GM18511 (cell line): ENCODE data around the gene ARID3C.

Experiments
- ATAC-seq: cut with Tn5 transposase; IDR thresholded peaks from one replicate; pipeline ENCODE4 v1.9.1; 2021; ENCODE audit warnings: mild to moderate bottlenecking, moderate library complexity; ENCODE audit not compliant: unreplicated experiment

ARID3C gene

GRCh38 chr9:34579104-34579807 is 49.6 kb downstream of the ARID3C start:
- ATAC-seq: no peak

GRCh38 chr9:34578241-34579103 is 50.4 kb downstream of the ARID3C start:
- ATAC-seq: no peak

- no peak for ATAC-seq
Observed at GRCh38 chr9:34577400-34578240, 51.2 kb downstream of the ARID3C start.

GRCh38 chr9:34576597-34577399 is 52.1 kb downstream of the ARID3C start:
- no peak for ATAC-seq

GRCh38 chr9:34575862-34576596 is 52.8 kb downstream of the ARID3C start:
- ATAC-seq: no peak

GRCh38 chr9:34575241-34575640 is 53.6 kb downstream of the ARID3C start:
- no peak for ATAC-seq

- no peak for ATAC-seq
Observed at GRCh38 chr9:34574571-34574970, 54.3 kb downstream of the ARID3C start.

- ATAC-seq: no peak
Observed at GRCh38 chr9:34573599-34574325, 55.1 kb downstream of the ARID3C start.

GRCh38 chr9:34572628-34573027 is 56.2 kb downstream of the ARID3C start:
- no peak for ATAC-seq

- no peak for ATAC-seq
Observed at GRCh38 chr9:34572092-34572491, 56.8 kb downstream of the ARID3C start.

GRCh38 chr9:34571481-34571810 is 57.4 kb downstream of the ARID3C start:
- no peak for ATAC-seq
